Stomach (tissue), 9 donors: ENCODE data around the gene TRAF4. TPM values are rescaled to one million over a fixed set of nuclear protein-coding genes. Genes with fewer than 3 reads are reported as not detected.
A peak's percentile ranks its signal among the peaks of the same experiment; 100 is the strongest.

Experiments used
- DNase-seq, 2 donors: peaks; one replicate each; pipeline versions ENCODE4 v3.0.0 to v3.0.0-alpha.2; 2013 to 2019
- H3K27ac ChIP-seq, 5 donors: fragments of 200-600 bp in 4 of 5; sonication (generic) in 4 of 5; one replicate each; pipeline ENCODE4 v1.5.1; 2013 to 2019; ENCODE audit warnings: mild to moderate bottlenecking in 1 of 5, moderate library complexity in 1 of 5
- H3K27me3 ChIP-seq, 3 donors: fragments of 200-600 bp; sonication (generic); one replicate each; pipeline ENCODE4 v1.5.1; 2017 to 2019; ENCODE audit warnings: mixed run types in 1 of 3
- H3K36me3 ChIP-seq, 4 donors: fragments of 200-600 bp; sonication (generic); 1 replicate in 3 of 4; 2 replicates in 1 of 4; pipeline ENCODE4 v1.5.1; 2016 to 2019
- H3K4me1 ChIP-seq, 4 donors: fragments of 200-600 bp; sonication (generic); one replicate each; pipeline ENCODE4 v1.5.1; 2016 to 2019
- H3K4me3 ChIP-seq, 4 donors: fragments of 200-600 bp; sonication (generic) in 3 of 4; one replicate each; pipeline ENCODE4 v1.5.1; 2016 to 2019; ENCODE audit warnings: mild to moderate bottlenecking in 1 of 4
- H3K9me3 ChIP-seq, 4 donors: fragments of 200-600 bp; sonication (generic); one replicate each; pipeline ENCODE4 v1.5.1; 2016 to 2019
- EP300 ChIP-seq: sonication (generic); formaldehyde crosslinking; IDR thresholded peaks from one replicate; pipeline ENCODE4 v1.6.1; 2017; ENCODE audit warnings: antibody characterized with exemption
- POLR2A ChIP-seq, 4 donors: fragments of 450-650 bp; IDR thresholded peaks; one replicate each; pipeline ENCODE4 v1.6.1; 2016; ENCODE audit warnings: antibody characterized with exemption in 4 of 4, control low read depth in 2 of 4, mild to moderate bottlenecking in 1 of 4, moderate library complexity in 1 of 4
- POLR2AphosphoS5 ChIP-seq, 3 donors: sonication (generic); formaldehyde crosslinking; IDR thresholded peaks; one replicate each; pipeline ENCODE4 v1.6.1; 2016; ENCODE audit warnings: antibody characterized with exemption in 3 of 3
- WGBS, 5 donors: extraction: QIAGEN DNeasy Blood & Tissue Kit in 3 of 5; methylation state at CpG; one replicate each; pipeline versions ENCODE4 v1.1.5 to v1.1.7; 2013 to 2018; 5-methylcytosine and 5-hydroxymethylcytosine counted together
- intact Hi-C: fragments of 100-400 bp; cut with DNase I; formaldehyde crosslinking; loops from one replicate; pipeline ENCODE4 v1.15.1; 2023; ENCODE audit warnings: low total_unique reads
- polyA plus RNA-seq, 3 donors: library from polyadenylated mRNA; stranded (reverse); fragments of 200-250 nt; gene quantifications; one replicate each; pipeline ENCODE4 v1.2.3, GENCODE V29; 2013
- total RNA-seq, 5 donors: library from RNA; depleted of rRNA; stranded (reverse); fragments of >200 nt; gene quantifications; one replicate each; pipeline versions ENCODE4 v1.1.0 to v1.2.3, GENCODE V29; 2014 to 2016
- TF ChIP-seq, protein P1 (sequence below), 7 experiments: fragments of 450-650 bp in 4 of 7; fragments of 200-600 bp in 3 of 7; sonication (generic) in 3 of 7; IDR thresholded peaks; one replicate each; pipeline ENCODE4 v1.5.1; 2016 to 2019; ENCODE audit warnings: antibody characterized with exemption in 7 of 7, control low read depth in 2 of 7, mild to moderate bottlenecking in 1 of 7
- donor health status: healthy with polysubstance abuse.
- donor health status: Bipolar disorder and iron deficiency.
- donor health status: healthy.

TRAF4 gene
- total and polyA plus RNA-seq, 8 donors: 29.0 to 383 (median 40.0) TPM

DNA sequence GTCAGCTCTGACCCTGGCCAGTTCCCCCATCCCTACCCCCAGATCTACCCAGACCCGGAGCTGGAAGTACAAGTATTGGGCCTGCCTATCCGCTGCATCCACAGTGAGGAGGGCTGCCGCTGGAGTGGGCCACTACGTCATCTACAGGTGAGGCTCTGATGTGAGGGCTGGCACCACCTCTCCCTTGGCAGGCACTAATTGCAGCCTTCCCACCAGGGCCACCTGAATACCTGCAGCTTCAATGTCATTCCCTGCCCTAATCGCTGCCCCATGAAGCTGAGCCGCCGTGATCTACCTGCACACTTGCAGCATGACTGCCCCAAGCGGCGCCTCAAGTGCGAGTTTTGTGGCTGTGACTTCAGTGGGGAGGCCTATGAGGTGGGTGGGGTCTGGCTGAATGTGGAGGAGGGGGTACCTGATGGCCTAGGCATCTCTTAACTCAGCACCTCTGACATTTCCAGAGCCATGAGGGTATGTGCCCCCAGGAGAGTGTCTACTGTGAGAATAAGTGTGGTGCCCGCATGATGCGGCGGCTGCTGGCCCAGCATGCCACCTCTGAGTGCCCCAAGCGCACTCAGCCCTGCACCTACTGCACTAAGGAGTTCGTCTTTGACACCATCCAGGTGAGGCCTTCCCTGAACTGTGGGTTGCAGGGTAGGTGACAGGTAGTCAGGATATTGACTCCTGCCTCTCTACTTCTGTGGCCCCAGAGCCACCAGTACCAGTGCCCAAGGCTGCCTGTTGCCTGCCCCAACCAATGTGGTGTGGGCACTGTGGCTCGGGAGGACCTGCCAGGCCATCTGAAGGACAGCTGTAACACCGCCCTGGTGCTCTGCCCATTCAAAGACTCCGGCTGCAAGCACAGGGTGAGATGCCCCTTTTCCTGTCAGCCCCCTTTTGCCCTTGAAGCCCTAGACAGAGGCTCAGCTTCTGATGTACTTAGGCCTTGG lies 4.3 kb downstream of the TRAF4 start:
- Histone ChIP-seq H3K4me3 (peak overlapping the region in 2 of 4 donors; percentile 12 to 82), H3K36me3 (peaks cover 30 to 52% (median 40%) of the 10 kb centered on the region in 4 donors), H3K4me1 (peaks cover 54 to 78% (median 76%) of the 10 kb centered on the region in 4 donors), H3K27me3 (peaks cover 0 to 5% (median 0%) of the 10 kb centered on the region in 3 donors), H3K9me3 (no peaks in the 10 kb centered on the region), H3K27ac (peak overlapping the region; percentile 96 to 99 (median 98))
- intact Hi-C loops: no loop called here
- DNase-seq: no peak
- WGBS, 5 donors: 35 to 76% (median 49%) methylated on average over 14 to 18 of the region's 18 CpGs
- TF ChIP-seq POLR2AphosphoS5 (IDR thresholded peaks at IDR 0.05) (no peak), EP300 (no peak), POLR2A (IDR thresholded peaks at IDR 0.05) (no peak)
- TF ChIP-seq, protein P1, sequence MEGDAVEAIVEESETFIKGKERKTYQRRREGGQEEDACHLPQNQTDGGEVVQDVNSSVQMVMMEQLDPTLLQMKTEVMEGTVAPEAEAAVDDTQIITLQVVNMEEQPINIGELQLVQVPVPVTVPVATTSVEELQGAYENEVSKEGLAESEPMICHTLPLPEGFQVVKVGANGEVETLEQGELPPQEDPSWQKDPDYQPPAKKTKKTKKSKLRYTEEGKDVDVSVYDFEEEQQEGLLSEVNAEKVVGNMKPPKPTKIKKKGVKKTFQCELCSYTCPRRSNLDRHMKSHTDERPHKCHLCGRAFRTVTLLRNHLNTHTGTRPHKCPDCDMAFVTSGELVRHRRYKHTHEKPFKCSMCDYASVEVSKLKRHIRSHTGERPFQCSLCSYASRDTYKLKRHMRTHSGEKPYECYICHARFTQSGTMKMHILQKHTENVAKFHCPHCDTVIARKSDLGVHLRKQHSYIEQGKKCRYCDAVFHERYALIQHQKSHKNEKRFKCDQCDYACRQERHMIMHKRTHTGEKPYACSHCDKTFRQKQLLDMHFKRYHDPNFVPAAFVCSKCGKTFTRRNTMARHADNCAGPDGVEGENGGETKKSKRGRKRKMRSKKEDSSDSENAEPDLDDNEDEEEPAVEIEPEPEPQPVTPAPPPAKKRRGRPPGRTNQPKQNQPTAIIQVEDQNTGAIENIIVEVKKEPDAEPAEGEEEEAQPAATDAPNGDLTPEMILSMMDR (IDR thresholded peaks at IDR 0.05): no peak

DNA sequence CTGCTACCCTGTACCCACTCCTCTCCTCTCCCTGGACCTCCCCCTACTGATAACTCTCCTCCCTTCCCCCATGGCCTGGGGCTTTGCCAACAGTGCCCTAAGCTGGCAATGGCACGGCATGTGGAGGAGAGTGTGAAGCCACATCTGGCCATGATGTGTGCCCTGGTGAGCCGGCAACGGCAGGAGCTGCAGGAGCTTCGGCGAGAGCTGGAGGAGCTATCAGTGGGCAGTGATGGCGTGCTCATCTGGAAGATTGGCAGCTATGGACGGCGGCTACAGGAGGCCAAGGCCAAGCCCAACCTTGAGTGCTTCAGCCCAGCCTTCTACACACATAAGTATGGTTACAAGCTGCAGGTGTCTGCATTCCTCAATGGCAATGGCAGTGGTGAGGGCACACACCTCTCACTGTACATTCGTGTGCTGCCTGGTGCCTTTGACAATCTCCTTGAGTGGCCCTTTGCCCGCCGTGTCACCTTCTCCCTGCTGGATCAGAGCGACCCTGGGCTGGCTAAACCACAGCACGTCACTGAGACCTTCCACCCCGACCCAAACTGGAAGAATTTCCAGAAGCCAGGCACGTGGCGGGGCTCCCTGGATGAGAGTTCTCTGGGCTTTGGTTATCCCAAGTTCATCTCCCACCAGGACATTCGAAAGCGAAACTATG lies 5.2 kb downstream of the TRAF4 start:
- intact Hi-C loops: no loop called here
- Histone ChIP-seq H3K27ac (peak overlapping the region; percentile 96 to 99 (median 98)), H3K4me3 (peak overlapping the region in 1 of 4 donors; percentile 82), H3K36me3 (peaks cover 30 to 52% (median 40%) of the 10 kb centered on the region in 4 donors), H3K4me1 (peaks cover 49 to 72% (median 70%) of the 10 kb centered on the region in 4 donors), H3K27me3 (peaks cover 0 to 5% (median 0%) of the 10 kb centered on the region in 3 donors), H3K9me3 (no peaks in the 10 kb centered on the region)
- WGBS, 5 donors: 35 to 63% (median 40%) methylated on average over 10 to 18 of the region's 18 CpGs
- DNase-seq: no peak
- TF ChIP-seq POLR2A (IDR thresholded peaks at IDR 0.05) (no peak), POLR2AphosphoS5 (IDR thresholded peaks at IDR 0.05) (no peak), EP300 (no peak)
- TF ChIP-seq, protein P1 (IDR thresholded peaks at IDR 0.05): no peak

DNA sequence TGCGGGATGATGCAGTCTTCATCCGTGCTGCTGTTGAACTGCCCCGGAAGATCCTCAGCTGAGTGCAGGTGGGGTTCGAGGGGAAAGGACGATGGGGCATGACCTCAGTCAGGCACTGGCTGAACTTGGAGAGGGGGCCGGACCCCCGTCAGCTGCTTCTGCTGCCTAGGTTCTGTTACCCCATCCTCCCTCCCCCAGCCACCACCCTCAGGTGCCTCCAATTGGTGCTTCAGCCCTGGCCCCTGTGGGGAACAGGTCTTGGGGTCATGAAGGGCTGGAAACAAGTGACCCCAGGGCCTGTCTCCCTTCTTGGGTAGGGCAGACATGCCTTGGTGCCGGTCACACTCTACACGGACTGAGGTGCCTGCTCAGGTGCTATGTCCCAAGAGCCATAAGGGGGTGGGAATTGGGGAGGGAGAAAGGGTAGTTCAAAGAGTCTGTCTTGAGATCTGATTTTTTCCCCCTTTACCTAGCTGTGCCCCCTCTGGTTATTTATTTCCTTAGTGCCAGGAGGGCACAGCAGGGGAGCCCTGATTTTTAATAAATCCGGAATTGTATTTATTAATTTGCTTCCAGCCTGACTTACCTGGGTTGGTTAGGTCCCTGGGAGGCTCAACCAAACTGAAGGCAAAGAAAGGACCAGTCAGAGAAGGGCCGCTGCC lies 5.8 kb downstream of the TRAF4 start:
- WGBS, 5 donors: 32 to 52% (median 41%) methylated on average over 11 of the region's 11 CpGs
- Histone ChIP-seq H3K4me3 (peak overlapping the region in 1 of 4 donors; percentile 82), H3K36me3 (peaks cover 30 to 52% (median 40%) of the 10 kb centered on the region in 4 donors), H3K27me3 (peaks cover 0 to 5% (median 0%) of the 10 kb centered on the region in 3 donors), H3K9me3 (no peaks in the 10 kb centered on the region), H3K27ac (peak overlapping the region; percentile 96 to 99 (median 98)), H3K4me1 (peaks cover 49 to 66% (median 64%) of the 10 kb centered on the region in 4 donors)
- intact Hi-C loops: no loop called here
- DNase-seq: no peak
- TF ChIP-seq EP300 (no peak), POLR2A (IDR thresholded peaks at IDR 0.05) (no peak), POLR2AphosphoS5 (IDR thresholded peaks at IDR 0.05) (no peak)
- TF ChIP-seq, protein P1 (IDR thresholded peaks at IDR 0.05): no peak
